WTC11 (cell line): ENCODE data around the gene TTC8.

ENCODE experiments used
- AFF4 ChIP-seq: sonication (generic); formaldehyde crosslinking; IDR thresholded peaks from 2 replicates; pipeline ENCODE4 v1.8.1; 2023; ENCODE audit warnings: mild to moderate bottlenecking, missing genetic modification reagents, borderline replicate concordance
- CREB1 ChIP-seq: sonication (generic); formaldehyde crosslinking; IDR thresholded peaks from 2 replicates; pipeline ENCODE4 v1.8.0; 2023; ENCODE audit warnings: mild to moderate bottlenecking, missing genetic modification reagents
- CTCF ChIP-seq: fragments of 200-600 bp; IDR thresholded peaks from 2 replicates; pipeline ENCODE4 v1.8.0; 2022; ENCODE audit warnings: antibody characterized with exemption
- JUN ChIP-seq: sonication (generic); formaldehyde crosslinking; IDR thresholded peaks from 2 replicates; pipeline ENCODE4 v1.8.0; 2023; ENCODE audit warnings: mild to moderate bottlenecking, missing genetic modification reagents
- MAX ChIP-seq: sonication (generic); formaldehyde crosslinking; IDR thresholded peaks from 2 replicates; pipeline ENCODE4 v1.8.0; 2022; ENCODE audit warnings: mild to moderate bottlenecking, missing genetic modification reagents
- NFYB ChIP-seq: sonication (generic); formaldehyde crosslinking; conservative IDR thresholded peaks from 2 replicates; pipeline ENCODE4 v1.8.0; 2022; ENCODE audit warnings: low read depth, missing genetic modification reagents
- RELA ChIP-seq: sonication (generic); formaldehyde crosslinking; IDR thresholded peaks from 2 replicates; pipeline ENCODE4 v1.8.1; 2022; ENCODE audit warnings: missing genetic modification reagents, mild to moderate bottlenecking, borderline replicate concordance
- ZNF138 ChIP-seq: sonication (generic); formaldehyde crosslinking; conservative IDR thresholded peaks from 2 replicates; pipeline ENCODE4 v1.8.1; 2022; ENCODE audit warnings: mild to moderate bottlenecking, moderate library complexity, missing genetic modification reagents
- ZSCAN18 ChIP-seq: fragments of 250-450 bp; sonication (Bioruptor Pico); IDR thresholded peaks from 2 replicates; pipeline ENCODE4 v2.1.2; 2022; ENCODE audit warnings: mild to moderate bottlenecking, moderate library complexity

- no peak for TF ChIP-seq ZNF138 (CRISPR knock-in tag)
- no peak for TF ChIP-seq CTCF
- TF ChIP-seq RELA (CRISPR knock-in tag): no peak
- TF ChIP-seq AFF4 (CRISPR knock-in tag): no peak
- no peak for TF ChIP-seq ZSCAN18 (CRISPR knock-in tag)
- TF ChIP-seq MAX (CRISPR knock-in tag): no peak
- no peak for TF ChIP-seq CREB1 (CRISPR knock-in tag)
- TF ChIP-seq NFYB: no peak
- TF ChIP-seq JUN: no peak
These were observed 3.1 kb upstream of the TTC8 start for GRCh38 chr14:88821378-88821777.
